Neural cell (in vitro differentiated cells): ENCODE measurements around the gene CFTR. TPM values are rescaled to one million over a fixed set of nuclear protein-coding genes. Genes with fewer than 3 reads are reported as not detected.

ENCODE experiments used
- H2AFZ ChIP-seq: fragments of 200-600, 300-800 bp; sonication (generic), shearing (Covaris generic); 2 replicates; pipeline ENCODE4 v1.6.0; 2014; ENCODE audit warnings: low read depth, mild to moderate bottlenecking, antibody characterized with exemption, low read length, moderate library complexity
- H3F3A ChIP-seq: fragments of 200-600 bp; shearing (Covaris generic); 2 replicates; pipeline ENCODE4 v1.6.1; 2016; ENCODE audit warnings: mild to moderate bottlenecking, moderate library complexity, mixed read lengths, antibody characterized with exemption, low read length; ENCODE audit not compliant: insufficient read depth, poor library complexity, severe bottlenecking
- H3K27ac ChIP-seq: fragments of 200-600, 300-800 bp; sonication (generic), shearing (Covaris generic); 2 replicates; pipeline ENCODE4 v1.5.1; 2014; ENCODE audit warnings: mild to moderate bottlenecking, low read length, moderate library complexity
- H3K27me3 ChIP-seq: fragments of 300-800, 200-600 bp; sonication (generic), shearing (Covaris generic); 2 replicates; pipeline ENCODE4 v1.6.0; 2014; ENCODE audit warnings: mild to moderate bottlenecking, low read depth, low read length, moderate library complexity; ENCODE audit not compliant: insufficient read depth
- H3K36me3 ChIP-seq: fragments of 300-800, 200-600 bp; sonication (generic), shearing (Covaris generic); 2 replicates; pipeline ENCODE4 v1.5.1; 2014; ENCODE audit warnings: mild to moderate bottlenecking, antibody characterized with exemption, low read length, moderate library complexity; ENCODE audit not compliant: insufficient read depth
- H3K4me2 ChIP-seq: fragments of 300-800, 200-600 bp; sonication (generic), shearing (Covaris generic); 2 replicates; pipeline ENCODE4 v1.6.0; 2014; ENCODE audit warnings: mild to moderate bottlenecking, low read length
- H3K4me3 ChIP-seq: fragments of 300-800, 200-600 bp; sonication (generic), shearing (Covaris generic); 2 replicates; pipeline ENCODE4 v1.5.1; 2014; ENCODE audit warnings: mild to moderate bottlenecking, low read length, moderate library complexity
- H3K79me2 ChIP-seq: fragments of 200-600 bp; shearing (Covaris generic); replicated peaks from 2 replicates; pipeline ENCODE4 v1.6.0; 2014; ENCODE audit warnings: mild to moderate bottlenecking, low read length, moderate library complexity; ENCODE audit not compliant: insufficient read depth
- H3K9ac ChIP-seq: fragments of 300-800, 200-600 bp; sonication (generic), shearing (Covaris generic); 2 replicates; pipeline ENCODE4 v1.6.1; 2016; ENCODE audit warnings: mild to moderate bottlenecking, low read length, mixed read lengths
- H3K9me2 ChIP-seq: fragments of 200-600 bp; shearing (Covaris generic); 2 replicates; pipeline ENCODE4 v1.6.1; 2016; ENCODE audit warnings: mild to moderate bottlenecking, low read length, mixed read lengths; ENCODE audit not compliant: insufficient read depth
- H3K9me3 ChIP-seq: fragments of 200-600, 300-800 bp; sonication (generic), shearing (Covaris generic); 2 replicates; pipeline ENCODE4 v1.6.1; 2016; ENCODE audit warnings: mild to moderate bottlenecking, mixed run types, low read length, moderate library complexity, mixed read lengths
- H4K20me1 ChIP-seq: fragments of 200-600 bp; shearing (Covaris generic); 2 replicates; pipeline ENCODE4 v1.6.1; 2016; ENCODE audit warnings: mild to moderate bottlenecking, mixed run types; ENCODE audit not compliant: insufficient read depth
- EP300 ChIP-seq: fragments of 450-650 bp; conservative IDR thresholded peaks from 2 replicates; pipeline ENCODE4 v1.6.1; 2014; ENCODE audit warnings: antibody characterized with exemption, mild to moderate bottlenecking, moderate library complexity; ENCODE audit not compliant: poor library complexity, severe bottlenecking
- EZH2 ChIP-seq: fragments of 200-600, 300-800 bp; shearing (Covaris generic), sonication (generic); IDR thresholded peaks from 2 replicates; pipeline ENCODE4 v1.6.1; 2014; ENCODE audit warnings: antibody characterized with exemption, low read length, borderline replicate concordance, mild to moderate bottlenecking; ENCODE audit not compliant: insufficient read depth, poor library complexity, severe bottlenecking
- MXI1 ChIP-seq: fragments of 450-650 bp; conservative IDR thresholded peaks from 2 replicates; pipeline ENCODE4 v1.6.1; 2014; ENCODE audit warnings: antibody characterized with exemption, mild to moderate bottlenecking; ENCODE audit not compliant: poor library complexity, severe bottlenecking
- POLR2AphosphoS5 ChIP-seq: IDR thresholded peaks from 2 replicates; pipeline ENCODE4 v1.6.1; 2012
- RAD21 ChIP-seq: fragments of 450-650 bp; conservative IDR thresholded peaks from 2 replicates; pipeline ENCODE4 v1.6.1; 2014; ENCODE audit warnings: antibody characterized with exemption, mild to moderate bottlenecking, moderate library complexity
- SMC3 ChIP-seq: fragments of 450-650 bp; conservative IDR thresholded peaks from 2 replicates; pipeline ENCODE4 v1.6.1; 2014; ENCODE audit warnings: antibody characterized with exemption, mild to moderate bottlenecking, moderate library complexity; ENCODE audit not compliant: poor library complexity
- TAF1 ChIP-seq: IDR thresholded peaks from 2 replicates; pipeline ENCODE4 v1.6.1; 2012; ENCODE audit warnings: low read depth
- polyA plus RNA-seq: library from polyadenylated mRNA; depleted of rRNA; stranded (reverse); fragments of >200 nt; gene quantifications from 2 replicates; pipeline ENCODE4 v1.2.3, GENCODE V29; 2014
- small RNA-seq, 3 experiments: library from RNA; depleted of rRNA; stranded (forward); fragments of <200 nt; gene quantifications; one replicate each; pipeline ENCODE3, GENCODE V24; 2012
- TF ChIP-seq, protein P1 (sequence below): IDR thresholded peaks from 2 replicates; pipeline ENCODE4 v1.6.1; 2012; ENCODE audit warnings: borderline replicate concordance
- TF ChIP-seq, protein P2 (sequence below): fragments of 450-650 bp; IDR thresholded peaks from 2 replicates; pipeline ENCODE4 v1.5.1; 2014; ENCODE audit warnings: antibody characterized with exemption, mild to moderate bottlenecking, moderate library complexity; ENCODE audit not compliant: poor library complexity, severe bottlenecking

The CFTR gene
- polyA plus RNA-seq, 1 donor from 2014 or later, result not detected

DNA sequence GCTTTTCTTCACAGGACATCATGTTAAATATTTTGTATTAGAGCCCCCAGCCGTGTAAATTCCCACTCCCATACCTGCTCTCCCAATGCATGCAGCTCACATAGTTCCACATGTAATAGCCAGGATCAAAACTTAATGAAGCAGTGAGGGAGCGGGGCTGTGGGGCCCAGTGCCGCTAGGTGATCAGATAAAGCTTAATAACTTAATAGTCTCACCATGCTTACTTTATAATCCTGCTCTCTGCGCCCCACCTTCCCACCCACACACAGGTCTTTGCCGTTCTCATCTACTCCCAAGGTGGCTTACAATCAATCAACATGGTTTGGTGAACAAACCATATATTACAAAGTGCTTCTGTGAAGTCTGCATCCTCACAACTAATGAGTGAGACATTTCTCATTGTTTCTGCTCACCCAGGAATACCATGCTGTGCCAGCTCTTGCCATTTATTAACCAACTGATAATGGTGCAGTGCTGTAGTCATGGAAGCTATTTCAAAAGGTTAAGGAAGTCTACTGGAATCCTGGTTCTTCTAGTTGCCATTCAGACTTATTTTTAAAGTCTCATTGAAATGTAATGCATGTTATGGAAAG lies 237.0 kb downstream of the CFTR start:
- Histone ChIP-seq H3K4me2 (no peak overlapping the region), H3K9me2 (no peaks in the 10 kb centered on the region), H3K4me3 (no peak overlapping the region), H3K36me3 (peaks cover 16% of the 10 kb centered on the region), H2AFZ (no peak overlapping the region), H3K9ac (no peak overlapping the region), H3K27ac (peak overlapping the region; percentile 66), H3K27me3 (no peaks in the 10 kb centered on the region), H3K79me2 (no peaks in the 10 kb centered on the region), H3F3A (no peaks in the 10 kb centered on the region), H3K9me3 (no peaks in the 10 kb centered on the region), H4K20me1 (no peaks in the 10 kb centered on the region)
- TF ChIP-seq, protein P1, sequence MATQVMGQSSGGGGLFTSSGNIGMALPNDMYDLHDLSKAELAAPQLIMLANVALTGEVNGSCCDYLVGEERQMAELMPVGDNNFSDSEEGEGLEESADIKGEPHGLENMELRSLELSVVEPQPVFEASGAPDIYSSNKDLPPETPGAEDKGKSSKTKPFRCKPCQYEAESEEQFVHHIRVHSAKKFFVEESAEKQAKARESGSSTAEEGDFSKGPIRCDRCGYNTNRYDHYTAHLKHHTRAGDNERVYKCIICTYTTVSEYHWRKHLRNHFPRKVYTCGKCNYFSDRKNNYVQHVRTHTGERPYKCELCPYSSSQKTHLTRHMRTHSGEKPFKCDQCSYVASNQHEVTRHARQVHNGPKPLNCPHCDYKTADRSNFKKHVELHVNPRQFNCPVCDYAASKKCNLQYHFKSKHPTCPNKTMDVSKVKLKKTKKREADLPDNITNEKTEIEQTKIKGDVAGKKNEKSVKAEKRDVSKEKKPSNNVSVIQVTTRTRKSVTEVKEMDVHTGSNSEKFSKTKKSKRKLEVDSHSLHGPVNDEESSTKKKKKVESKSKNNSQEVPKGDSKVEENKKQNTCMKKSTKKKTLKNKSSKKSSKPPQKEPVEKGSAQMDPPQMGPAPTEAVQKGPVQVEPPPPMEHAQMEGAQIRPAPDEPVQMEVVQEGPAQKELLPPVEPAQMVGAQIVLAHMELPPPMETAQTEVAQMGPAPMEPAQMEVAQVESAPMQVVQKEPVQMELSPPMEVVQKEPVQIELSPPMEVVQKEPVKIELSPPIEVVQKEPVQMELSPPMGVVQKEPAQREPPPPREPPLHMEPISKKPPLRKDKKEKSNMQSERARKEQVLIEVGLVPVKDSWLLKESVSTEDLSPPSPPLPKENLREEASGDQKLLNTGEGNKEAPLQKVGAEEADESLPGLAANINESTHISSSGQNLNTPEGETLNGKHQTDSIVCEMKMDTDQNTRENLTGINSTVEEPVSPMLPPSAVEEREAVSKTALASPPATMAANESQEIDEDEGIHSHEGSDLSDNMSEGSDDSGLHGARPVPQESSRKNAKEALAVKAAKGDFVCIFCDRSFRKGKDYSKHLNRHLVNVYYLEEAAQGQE, result no peak

DNA sequence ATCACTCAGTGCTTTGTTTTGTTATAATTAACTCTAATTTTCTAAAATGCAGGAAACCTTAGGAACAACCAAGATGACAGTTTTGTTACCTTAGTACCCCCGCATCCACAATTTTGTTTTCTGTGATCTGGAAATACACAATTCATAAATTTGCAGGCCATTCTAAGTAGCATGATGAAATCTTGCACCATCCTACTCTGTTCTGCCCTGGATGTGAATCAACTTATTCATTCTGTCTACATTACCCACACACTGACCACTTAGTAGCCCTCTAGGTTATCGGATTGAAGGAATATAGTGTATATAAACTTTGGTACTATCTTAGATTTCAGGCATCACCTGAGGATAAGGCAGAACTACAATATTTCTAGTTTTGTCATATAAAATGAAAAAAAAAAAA lies 237.5 kb downstream of the CFTR start:
- Histone ChIP-seq H3K27ac (peak overlapping the region; percentile 66), H3K4me3 (no peak overlapping the region), H3F3A (no peaks in the 10 kb centered on the region), H2AFZ (no peak overlapping the region), H3K9me2 (no peaks in the 10 kb centered on the region), H3K9me3 (no peaks in the 10 kb centered on the region), H4K20me1 (no peaks in the 10 kb centered on the region), H3K36me3 (peaks cover 16% of the 10 kb centered on the region), H3K79me2 (no peaks in the 10 kb centered on the region), H3K4me2 (no peak overlapping the region), H3K9ac (no peak overlapping the region), H3K27me3 (no peaks in the 10 kb centered on the region)
- TF ChIP-seq, protein P1, result no peak
- no peak for TF ChIP-seq TAF1
- TF ChIP-seq EZH2, result no peak
- TF ChIP-seq, protein P2, sequence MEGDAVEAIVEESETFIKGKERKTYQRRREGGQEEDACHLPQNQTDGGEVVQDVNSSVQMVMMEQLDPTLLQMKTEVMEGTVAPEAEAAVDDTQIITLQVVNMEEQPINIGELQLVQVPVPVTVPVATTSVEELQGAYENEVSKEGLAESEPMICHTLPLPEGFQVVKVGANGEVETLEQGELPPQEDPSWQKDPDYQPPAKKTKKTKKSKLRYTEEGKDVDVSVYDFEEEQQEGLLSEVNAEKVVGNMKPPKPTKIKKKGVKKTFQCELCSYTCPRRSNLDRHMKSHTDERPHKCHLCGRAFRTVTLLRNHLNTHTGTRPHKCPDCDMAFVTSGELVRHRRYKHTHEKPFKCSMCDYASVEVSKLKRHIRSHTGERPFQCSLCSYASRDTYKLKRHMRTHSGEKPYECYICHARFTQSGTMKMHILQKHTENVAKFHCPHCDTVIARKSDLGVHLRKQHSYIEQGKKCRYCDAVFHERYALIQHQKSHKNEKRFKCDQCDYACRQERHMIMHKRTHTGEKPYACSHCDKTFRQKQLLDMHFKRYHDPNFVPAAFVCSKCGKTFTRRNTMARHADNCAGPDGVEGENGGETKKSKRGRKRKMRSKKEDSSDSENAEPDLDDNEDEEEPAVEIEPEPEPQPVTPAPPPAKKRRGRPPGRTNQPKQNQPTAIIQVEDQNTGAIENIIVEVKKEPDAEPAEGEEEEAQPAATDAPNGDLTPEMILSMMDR, result no peak
- TF ChIP-seq RAD21, result no peak
- no peak for TF ChIP-seq POLR2AphosphoS5
- TF ChIP-seq EP300, result no peak
- TF ChIP-seq MXI1, result no peak
- TF ChIP-seq SMC3, result no peak

Small RNAs within 50 kb of the gene (small RNA-seq; reads per million reads assigned to genes)
- gene AC000111.1 (0 reads per million in 3 experiments), gene AC000111.2 (0 reads per million in 3 experiments)

Other genes starting within 250 kb of the CFTR start
- gene WNT2, start 157.0 kb upstream of the CFTR start, polyA plus RNA-seq, result 0.16 TPM in 1 of 2 replicates, not detected in the other
- not detected in 2 replicates for gene ASZ1, start 52.5 kb upstream of the CFTR start, polyA plus RNA-seq